Measurements from ENCODE around the gene BCR. TPM values are rescaled to one million over a fixed set of nuclear protein-coding genes. Genes with fewer than 3 reads are reported as not detected.

Gene BCR
- total RNA-seq, 2 experiments from 2014 or later: 60.0 to 64.8 TPM

DNA sequence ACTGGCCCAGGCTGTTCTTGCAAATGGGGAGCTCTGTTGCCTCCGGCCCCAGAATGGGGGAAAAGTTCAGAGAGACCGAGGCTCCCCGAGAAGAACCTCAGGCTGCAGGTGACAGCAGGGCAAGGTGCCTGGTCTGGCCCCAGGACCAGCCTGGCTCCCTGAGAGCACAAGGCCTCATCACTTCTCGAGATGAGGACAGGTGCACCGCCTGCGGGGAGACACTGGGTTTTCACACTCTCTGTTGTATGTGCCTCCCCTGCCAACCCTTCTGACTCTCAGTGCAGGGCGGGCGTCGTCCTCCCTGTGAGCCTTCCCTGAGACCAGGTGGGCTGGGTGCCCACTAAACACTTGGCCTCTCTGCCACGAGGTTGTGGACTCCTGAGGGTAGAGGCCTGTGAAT lies 102.2 kb downstream of the BCR start:
- no peaks in the 10 kb centered on the region for H3K4me1 Mint-ChIP-seq (ENCODE audit: low read depth)
- H3K4me1 ChIP-seq (ENCODE audit: insufficient read depth, low read length): peaks cover 21% of the 10 kb centered on the region
- H3K27ac Mint-ChIP-seq: no peak overlapping the region
- POLR2A ChIA-PET: interaction anchor here (0.6 to 1.6 kb wide), 4 partner anchors 15 to 147 kb away, joined by 3 to 9 read pairs (median 4); partner anchors contain the start of gene BCR
- no peaks in the 10 kb centered on the region for H3K27me3 Mint-ChIP-seq
- DNase-seq (no peak), ATAC-seq (ENCODE audit: poor library complexity) (no peak)
- H3K27me3 ChIP-seq (ENCODE audit: control insufficient read depth in 1 of 2, insufficient read depth in 2 of 2, low read length in 2 of 2): no peaks in the 10 kb centered on the region
- CTCF ChIA-PET: interaction anchor here (0.6 to 1.8 kb wide), 22 partner anchors 8 to 322 kb away, joined by 3 to 48 read pairs (median 4); partner anchors contain the start of genes BCR, GNAZ and RAB36
- H3K9me3 ChIP-seq (ENCODE audit: control insufficient read depth in 1 of 2, insufficient read depth in 1 of 2, low read length in 2 of 2): no peaks in the 10 kb centered on the region
- H3K4me3 ChIP-seq (ENCODE audit: low read length): no peak overlapping the region
- TF ChIP-seq, protein P1, sequence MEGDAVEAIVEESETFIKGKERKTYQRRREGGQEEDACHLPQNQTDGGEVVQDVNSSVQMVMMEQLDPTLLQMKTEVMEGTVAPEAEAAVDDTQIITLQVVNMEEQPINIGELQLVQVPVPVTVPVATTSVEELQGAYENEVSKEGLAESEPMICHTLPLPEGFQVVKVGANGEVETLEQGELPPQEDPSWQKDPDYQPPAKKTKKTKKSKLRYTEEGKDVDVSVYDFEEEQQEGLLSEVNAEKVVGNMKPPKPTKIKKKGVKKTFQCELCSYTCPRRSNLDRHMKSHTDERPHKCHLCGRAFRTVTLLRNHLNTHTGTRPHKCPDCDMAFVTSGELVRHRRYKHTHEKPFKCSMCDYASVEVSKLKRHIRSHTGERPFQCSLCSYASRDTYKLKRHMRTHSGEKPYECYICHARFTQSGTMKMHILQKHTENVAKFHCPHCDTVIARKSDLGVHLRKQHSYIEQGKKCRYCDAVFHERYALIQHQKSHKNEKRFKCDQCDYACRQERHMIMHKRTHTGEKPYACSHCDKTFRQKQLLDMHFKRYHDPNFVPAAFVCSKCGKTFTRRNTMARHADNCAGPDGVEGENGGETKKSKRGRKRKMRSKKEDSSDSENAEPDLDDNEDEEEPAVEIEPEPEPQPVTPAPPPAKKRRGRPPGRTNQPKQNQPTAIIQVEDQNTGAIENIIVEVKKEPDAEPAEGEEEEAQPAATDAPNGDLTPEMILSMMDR (IDR thresholded peaks at IDR 0.05): no peak
- no peak overlapping the region for H3K27ac ChIP-seq (ENCODE audit: low read depth in 1 of 2, low read length in 2 of 2)
- intact Hi-C loops (cut with DNase I, micrococcal nuclease): loop anchor here (1.0 to 2.0 kb wide), 3 partner anchors 104 to 324 kb away; no protein-coding TSS in a partner anchor
- no peak overlapping the region for H3K4me3 Mint-ChIP-seq
- H3K36me3 Mint-ChIP-seq (ENCODE audit: low read depth): peaks cover 54% of the 10 kb centered on the region
- H3K36me3 ChIP-seq (ENCODE audit: insufficient read depth, low read length): peaks cover 65% of the 10 kb centered on the region
- H3K9me3 Mint-ChIP-seq: no peaks in the 10 kb centered on the region

DNA sequence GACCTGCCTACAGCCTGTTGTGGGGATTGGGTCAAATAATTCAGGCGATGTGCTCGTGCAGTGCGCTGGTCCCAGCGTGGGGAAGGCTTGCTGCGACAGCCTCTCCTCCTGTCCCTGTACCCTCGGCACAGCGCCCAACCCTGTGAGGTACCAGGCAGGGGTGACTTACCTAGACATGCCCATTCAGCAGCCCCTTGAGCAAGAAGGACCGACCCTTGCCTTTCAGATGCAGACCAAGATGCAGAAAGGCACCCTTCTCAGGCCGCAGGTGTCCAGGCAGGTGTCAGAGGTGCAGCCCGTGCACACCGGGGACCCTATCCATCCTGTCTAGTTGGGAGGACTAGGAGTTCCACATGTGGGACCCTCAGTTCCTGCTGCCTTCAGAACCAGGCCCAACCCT lies 102.7 kb downstream of the BCR start:
- H3K36me3 ChIP-seq (ENCODE audit: insufficient read depth, low read length): peaks cover 70% of the 10 kb centered on the region
- Mint-ChIP-seq H3K9me3 (no peaks in the 10 kb centered on the region), H3K27ac (no peak overlapping the region), H3K36me3 (ENCODE audit: low read depth) (peaks cover 57% of the 10 kb centered on the region), H3K4me3 (no peak overlapping the region), H3K4me1 (ENCODE audit: low read depth) (no peaks in the 10 kb centered on the region), H3K27me3 (no peaks in the 10 kb centered on the region)
- H3K4me1 ChIP-seq (ENCODE audit: insufficient read depth, low read length): peaks cover 21% of the 10 kb centered on the region
- H3K9me3 ChIP-seq (ENCODE audit: control insufficient read depth in 1 of 2, insufficient read depth in 1 of 2, low read length in 2 of 2): no peaks in the 10 kb centered on the region
- no peak overlapping the region for H3K27ac ChIP-seq (ENCODE audit: low read depth in 1 of 2, low read length in 2 of 2)
- CTCF ChIA-PET: interaction anchor here (1.6 kb wide), 2 partner anchors 96 to 105 kb away, joined by 6 to 48 read pairs; no protein-coding TSS in a partner anchor
- TF ChIP-seq, protein P1 (IDR thresholded peaks at IDR 0.05): no peak
- POLR2A ChIA-PET: interaction anchor here (1.5 to 1.6 kb wide), 2 partner anchors 103 to 104 kb away, joined by 6 to 9 read pairs; partner anchors contain the start of gene BCR
- H3K4me3 ChIP-seq (ENCODE audit: low read length): no peak overlapping the region
- no peaks in the 10 kb centered on the region for H3K27me3 ChIP-seq (ENCODE audit: control insufficient read depth in 1 of 2, insufficient read depth in 2 of 2, low read length in 2 of 2)
- intact Hi-C loops (cut with DNase I, micrococcal nuclease): loop anchor here (1.0 to 2.0 kb wide), 3 partner anchors 105 to 324 kb away; no protein-coding TSS in a partner anchor
- ATAC-seq (ENCODE audit: poor library complexity) (no peak), DNase-seq (no peak)

DNA sequence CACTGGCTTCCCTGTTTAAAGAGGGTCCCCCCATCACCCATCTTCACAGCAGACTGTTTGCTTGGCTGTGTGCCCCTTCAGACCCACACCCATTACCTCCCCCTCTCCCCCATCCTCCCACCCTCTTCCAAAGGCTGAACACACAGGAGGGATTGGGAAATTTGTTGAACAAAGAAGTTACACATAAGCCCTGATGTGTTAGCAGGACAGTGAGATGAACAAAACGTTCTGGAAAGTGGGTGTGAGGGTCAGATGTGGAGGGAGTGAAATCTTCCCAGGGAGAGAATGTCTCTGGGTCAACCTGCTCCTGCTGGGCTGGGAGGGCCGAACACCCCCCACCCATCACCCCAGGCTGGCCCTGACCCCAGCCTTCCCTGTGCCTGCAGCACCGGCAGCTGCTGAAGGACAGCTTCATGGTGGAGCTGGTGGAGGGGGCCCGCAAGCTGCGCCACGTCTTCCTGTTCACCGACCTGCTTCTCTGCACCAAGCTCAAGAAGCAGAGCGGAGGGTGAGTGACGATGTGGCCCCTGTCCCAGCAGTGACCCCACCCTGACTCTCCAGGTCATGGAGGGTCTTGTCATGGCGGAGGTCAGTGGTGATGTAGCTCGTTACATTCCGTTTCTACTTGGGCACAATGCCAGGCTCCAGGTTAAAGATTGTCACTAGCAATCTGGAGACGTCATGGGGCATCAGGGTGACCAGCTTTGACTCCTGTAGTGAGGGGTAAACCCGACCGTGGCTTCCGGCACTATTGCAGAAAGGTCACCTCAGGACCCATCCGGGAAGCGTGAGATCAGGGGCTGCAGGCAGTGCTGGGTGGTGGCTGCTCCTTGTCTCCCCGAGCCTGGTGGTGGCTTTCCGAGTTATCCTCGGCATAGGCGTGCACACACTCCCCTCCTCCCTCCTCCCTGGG lies 103.5 kb downstream of the BCR start:
- Mint-ChIP-seq H3K9me3 (no peaks in the 10 kb centered on the region), H3K4me3 (no peak overlapping the region), H3K36me3 (ENCODE audit: low read depth) (peaks cover 64% of the 10 kb centered on the region), H3K4me1 (ENCODE audit: low read depth) (no peaks in the 10 kb centered on the region), H3K27me3 (no peaks in the 10 kb centered on the region), H3K27ac (no peak overlapping the region)
- ChIA-PET POLR2A (interaction anchor here (0.6 kb wide), 1 partner anchor 145 kb away, joined by 4 read pairs; no protein-coding TSS in a partner anchor), CTCF (interaction anchor here (1.2 kb wide), 2 partner anchors 105 to 110 kb away, joined by 4 read pairs; no protein-coding TSS in a partner anchor)
- peaks cover 18% of the 10 kb centered on the region for H3K4me1 ChIP-seq (ENCODE audit: insufficient read depth, low read length)
- no peak for DNase-seq
- no peak overlapping the region for H3K27ac ChIP-seq (ENCODE audit: low read depth in 1 of 2, low read length in 2 of 2)
- H3K27me3 ChIP-seq (ENCODE audit: control insufficient read depth in 1 of 2, insufficient read depth in 2 of 2, low read length in 2 of 2): no peaks in the 10 kb centered on the region
- intact Hi-C loops (cut with DNase I, micrococcal nuclease): loop anchor here (2.0 kb wide), 1 partner anchor 325 kb away; no protein-coding TSS in a partner anchor
- H3K4me3 ChIP-seq (ENCODE audit: low read length): no peak overlapping the region
- ATAC-seq (ENCODE audit: poor library complexity): no peak
- TF ChIP-seq, protein P1 (IDR thresholded peaks at IDR 0.05): no peak
- H3K9me3 ChIP-seq (ENCODE audit: control insufficient read depth in 1 of 2, insufficient read depth in 1 of 2, low read length in 2 of 2): no peaks in the 10 kb centered on the region
- peaks cover 73% of the 10 kb centered on the region for H3K36me3 ChIP-seq (ENCODE audit: insufficient read depth, low read length)
